Urinary bladder (tissue), 4 donors: ENCODE results near the gene SUN2. TPM values are rescaled to one million over a fixed set of nuclear protein-coding genes. Genes with fewer than 3 reads are reported as not detected.

Source experiments
- DNase-seq: peaks from one replicate; pipeline ENCODE4 v3.0.0-alpha.2; 2015; ENCODE audit errors: extremely low spot score
- H3K27ac ChIP-seq: one replicate; pipeline ENCODE4 v1.5.1; 2013; ENCODE audit warnings: low read depth, mild to moderate bottlenecking, moderate library complexity
- H3K36me3 ChIP-seq: one replicate; pipeline ENCODE4 v1.6.1; 2013; ENCODE audit warnings: mild to moderate bottlenecking, moderate library complexity; ENCODE audit not compliant: insufficient read depth
- H3K4me1 ChIP-seq: one replicate; pipeline ENCODE4 v1.6.1; 2013; ENCODE audit warnings: mild to moderate bottlenecking, moderate library complexity; ENCODE audit not compliant: insufficient read depth
- H3K4me3 ChIP-seq: one replicate; pipeline ENCODE4 v1.5.1; 2013; ENCODE audit warnings: low read depth, low read length
- WGBS: extraction: QIAGEN DNeasy Blood & Tissue Kit; methylation state at CpG from one replicate; pipeline ENCODE4 v1.1.7; 2013; 5-methylcytosine and 5-hydroxymethylcytosine counted together
- polyA plus RNA-seq: library from polyadenylated mRNA; stranded (reverse); fragments of 200-250 nt; gene quantifications from one replicate; pipeline ENCODE4 v1.2.3, GENCODE V29; 2013
- total RNA-seq: library from RNA; depleted of rRNA; stranded (reverse); fragments of >200 nt; gene quantifications from one replicate; pipeline ENCODE4 v1.2.3, GENCODE V29; 2014
- donor health status: healthy with polysubstance abuse.
- donor health status: healthy.

The SUN2 gene
- total and polyA plus RNA-seq, 2 donors, result 59.7 to 271 TPM

DNA sequence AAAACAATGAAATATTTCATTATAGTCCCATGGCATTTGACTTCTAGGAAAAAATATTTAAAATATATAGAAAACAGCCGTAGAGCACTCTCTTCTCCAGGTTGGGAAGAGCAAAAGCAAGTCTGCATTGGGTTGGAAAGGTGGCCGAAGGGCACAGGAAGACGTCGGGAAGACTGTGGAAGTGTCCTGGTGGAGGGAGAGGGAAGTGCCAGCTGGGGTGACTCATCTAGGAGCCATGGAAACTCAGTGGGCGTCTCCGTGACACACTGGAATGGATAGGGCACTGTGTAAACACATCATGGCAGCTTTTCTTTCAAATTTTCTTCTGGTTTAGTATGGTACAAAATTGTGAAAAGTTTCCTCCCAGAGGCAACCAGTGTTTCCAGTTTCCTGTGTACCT, 37.4 kb downstream of the SUN2 start:
- Histone ChIP-seq H3K27ac (no peak overlapping the region), H3K4me3 (no peak overlapping the region), H3K36me3 (no peaks in the 10 kb centered on the region), H3K4me1 (no peaks in the 10 kb centered on the region)
- 35% methylated on average over 6 of the region's 6 CpGs for WGBS
- no peak for DNase-seq

DNA sequence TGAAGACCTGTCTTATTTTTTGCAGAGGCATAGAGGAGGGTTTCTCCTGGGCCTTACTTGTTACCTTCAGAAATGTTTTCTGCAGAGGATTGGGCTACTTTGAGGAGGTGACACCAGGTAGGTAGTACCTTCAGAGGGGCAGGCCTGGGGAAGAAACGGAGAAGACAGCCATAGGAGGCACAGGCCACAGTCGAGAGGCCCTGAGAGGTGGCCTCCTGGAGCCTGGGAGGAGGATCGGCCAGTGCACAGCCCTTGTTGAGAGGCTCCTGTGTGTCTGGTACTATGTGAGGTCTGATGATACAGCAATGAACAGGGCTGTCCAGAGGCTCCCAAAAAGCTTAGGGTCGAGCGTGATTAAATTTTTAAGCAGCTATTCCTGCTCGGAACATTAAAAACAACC, 38.6 kb downstream of the SUN2 start:
- 86% methylated on average over 6 of the region's 6 CpGs for WGBS
- Histone ChIP-seq H3K36me3 (no peaks in the 10 kb centered on the region), H3K4me1 (no peaks in the 10 kb centered on the region), H3K4me3 (no peak overlapping the region), H3K27ac (no peak overlapping the region)
- DNase-seq, result no peak

DNA sequence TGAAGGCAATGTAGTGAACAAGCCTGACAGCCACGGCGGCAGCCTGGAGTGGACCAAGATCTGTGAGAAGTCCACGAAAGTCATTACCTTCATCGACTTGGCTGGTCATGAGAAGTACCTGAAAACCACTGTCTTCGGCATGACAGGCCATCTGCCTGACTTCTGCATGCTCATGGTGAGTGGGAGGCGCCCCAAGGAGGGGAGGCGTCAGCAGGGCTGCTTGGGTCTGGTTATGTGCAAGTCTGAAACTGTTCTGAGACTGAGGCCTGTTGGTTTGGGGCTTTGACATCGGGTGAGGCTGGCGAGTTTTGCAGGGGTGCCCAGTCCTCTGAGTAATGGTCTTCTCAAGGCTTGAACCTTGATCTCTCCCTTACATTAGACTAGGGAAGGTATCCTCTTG, 39.0 kb downstream of the SUN2 start:
- no peaks in the 10 kb centered on the region for H3K36me3 ChIP-seq
- WGBS, result 91% methylated on average over 9 of the region's 9 CpGs
- H3K4me1 ChIP-seq, result no peaks in the 10 kb centered on the region

DNA sequence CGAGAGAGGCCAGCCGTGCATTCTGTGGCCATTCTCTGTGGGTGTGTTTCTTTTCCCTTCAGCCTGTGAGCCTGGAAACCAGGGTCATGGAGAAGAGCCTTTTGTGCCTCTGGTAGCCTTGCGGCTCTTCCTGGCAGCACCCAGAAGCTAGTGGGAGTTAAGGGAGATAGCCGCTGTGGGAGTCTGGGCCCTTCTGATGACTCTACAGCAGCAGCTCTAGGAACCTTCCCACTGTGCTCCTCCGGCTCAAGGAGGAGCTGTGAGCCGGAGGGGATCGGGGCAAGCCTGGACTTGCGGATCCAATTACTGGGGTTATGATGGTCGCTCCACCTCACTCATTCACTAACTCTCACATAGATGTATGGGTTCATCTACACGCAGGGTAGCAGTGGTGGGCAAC, 39.5 kb downstream of the SUN2 start:
- WGBS, result 93% methylated on average over 10 of the region's 10 CpGs
- H3K36me3 ChIP-seq, result no peaks in the 10 kb centered on the region
- no peak for DNase-seq
- H3K4me3 ChIP-seq, result no peak overlapping the region
- no peak overlapping the region for H3K27ac ChIP-seq
- H3K4me1 ChIP-seq, result no peaks in the 10 kb centered on the region

More for the DNA sequence above, 39.0 kb downstream of the SUN2 start:
- Histone ChIP-seq H3K27ac (no peak overlapping the region), H3K4me3 (no peak overlapping the region)
- no peak for DNase-seq

DNA sequence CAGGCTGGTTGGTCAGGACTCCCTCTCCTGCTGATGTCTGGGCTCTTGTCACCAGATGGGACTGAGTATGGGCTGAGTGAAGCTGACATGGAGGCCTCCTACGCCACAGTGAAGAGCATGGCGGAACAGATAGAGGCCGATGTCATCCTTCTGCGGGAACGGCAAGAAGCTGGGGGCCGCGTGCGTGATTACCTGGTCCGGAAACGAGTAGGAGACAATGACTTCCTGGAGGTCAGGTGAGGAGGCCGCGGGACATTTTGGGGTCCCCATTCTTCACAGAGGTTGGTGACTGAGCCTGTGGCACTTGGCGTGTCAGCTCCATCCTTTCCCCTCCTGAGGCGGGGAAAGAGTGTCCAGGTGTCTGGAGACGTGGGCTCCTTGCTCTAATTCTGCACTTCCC, 39.9 kb downstream of the SUN2 start:
- Histone ChIP-seq H3K36me3 (no peaks in the 10 kb centered on the region), H3K4me1 (no peaks in the 10 kb centered on the region), H3K27ac (no peak overlapping the region), H3K4me3 (no peak overlapping the region)
- 96% methylated on average over 15 of the region's 15 CpGs for WGBS
- DNase-seq, result no peak

DNA sequence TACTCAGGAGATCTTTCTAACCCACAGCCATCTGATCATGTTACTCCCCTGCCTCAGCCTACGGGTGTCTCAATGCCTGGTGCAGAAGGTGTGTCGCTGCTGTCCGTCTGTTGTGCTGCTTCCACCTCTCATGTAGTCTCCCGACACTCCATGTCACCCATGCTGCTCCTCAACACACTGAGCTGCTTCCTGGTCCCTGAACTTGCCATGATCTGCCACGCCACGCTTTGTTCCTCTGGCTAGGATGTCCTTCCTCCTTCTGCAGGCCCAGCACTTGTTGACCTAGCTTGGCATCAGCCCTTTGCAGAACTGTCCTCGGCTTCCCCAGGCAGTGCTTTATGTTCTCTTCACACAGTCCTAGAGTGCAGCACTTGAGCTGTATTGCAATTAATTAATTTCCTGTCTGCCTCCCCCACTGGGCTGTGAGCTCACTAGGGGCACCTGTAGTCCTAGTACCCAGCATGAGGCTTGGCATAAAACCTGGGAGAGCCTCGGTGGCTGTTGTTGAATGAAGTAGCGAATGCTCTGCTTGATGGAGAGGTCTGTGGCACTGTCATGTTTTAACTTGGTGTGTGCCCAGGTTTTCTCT, 40.5 kb downstream of the SUN2 start:
- H3K4me1 ChIP-seq, result no peaks in the 10 kb centered on the region
- DNase-seq, result no peak
- H3K27ac ChIP-seq, result no peak overlapping the region
- H3K36me3 ChIP-seq, result no peaks in the 10 kb centered on the region
- H3K4me3 ChIP-seq, result no peak overlapping the region
- WGBS, result 84% methylated on average over 9 of the region's 9 CpGs

DNA sequence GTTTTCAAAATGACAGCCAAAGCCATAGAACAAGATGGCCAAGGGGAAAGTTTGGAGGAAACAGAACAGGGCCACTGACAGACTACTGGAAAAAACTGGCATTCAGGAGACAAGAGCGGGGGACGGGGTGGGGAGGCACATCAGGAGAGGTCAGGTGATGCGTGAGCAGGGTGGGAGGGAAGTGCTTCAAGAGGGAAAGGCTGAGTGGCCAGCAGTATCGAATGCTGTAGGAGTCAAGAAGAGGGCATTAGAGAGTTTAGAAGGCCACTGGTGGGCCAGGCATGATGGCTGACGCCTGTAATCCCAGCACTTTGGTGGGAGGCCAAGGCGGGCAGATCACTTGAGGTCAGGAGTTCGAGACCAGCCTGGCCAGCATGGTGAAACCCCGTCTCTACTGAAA, 41.9 kb downstream of the SUN2 start:
- H3K27ac ChIP-seq, result no peak overlapping the region
- no peaks in the 10 kb centered on the region for H3K36me3 ChIP-seq
- WGBS, result 89% methylated on average over 8 of the region's 8 CpGs

DNA sequence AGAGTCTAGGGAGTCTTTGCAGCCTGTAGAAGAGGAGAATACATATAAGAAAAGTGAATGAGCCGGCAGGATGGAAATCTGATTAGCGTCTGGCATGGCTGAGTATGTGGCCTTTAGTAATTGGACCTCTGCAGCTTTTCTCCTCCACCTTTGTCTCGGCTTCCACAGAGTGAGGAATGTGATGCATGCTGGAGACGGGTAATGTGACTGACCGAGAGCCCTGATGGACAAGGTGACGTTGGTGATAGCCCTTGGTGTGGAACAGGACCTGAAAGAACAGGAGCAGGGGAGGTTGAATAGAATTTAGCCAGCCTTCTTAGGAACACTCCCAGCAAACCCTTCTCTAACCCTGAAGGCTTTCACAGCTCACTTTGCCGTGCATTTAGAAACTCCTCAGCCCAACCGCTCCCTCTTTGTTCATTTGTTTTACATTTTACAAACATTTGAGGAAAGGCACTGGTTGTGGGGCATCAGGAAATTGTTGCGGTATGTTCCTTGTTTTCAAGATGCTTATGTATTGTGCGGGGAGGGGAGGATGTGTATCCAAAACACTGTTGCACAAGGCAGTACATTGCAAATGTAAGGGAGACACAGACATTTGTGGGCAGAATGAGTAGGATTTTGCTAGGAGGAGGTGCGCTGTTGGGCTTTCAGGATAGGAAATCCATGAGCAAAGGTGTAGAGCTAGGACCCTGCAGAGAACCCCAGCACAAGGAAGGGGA, 43.2 kb downstream of the SUN2 start:
- Histone ChIP-seq H3K4me3 (no peak overlapping the region), H3K4me1 (peaks cover 4% of the 10 kb centered on the region), H3K36me3 (no peaks in the 10 kb centered on the region), H3K27ac (no peak overlapping the region)
- 85% methylated on average over 11 of the region's 11 CpGs for WGBS
- no peak for DNase-seq

More for the DNA sequence above, 41.9 kb downstream of the SUN2 start:
- no peak for DNase-seq
- Histone ChIP-seq H3K4me3 (no peak overlapping the region), H3K4me1 (no peaks in the 10 kb centered on the region)

DNA sequence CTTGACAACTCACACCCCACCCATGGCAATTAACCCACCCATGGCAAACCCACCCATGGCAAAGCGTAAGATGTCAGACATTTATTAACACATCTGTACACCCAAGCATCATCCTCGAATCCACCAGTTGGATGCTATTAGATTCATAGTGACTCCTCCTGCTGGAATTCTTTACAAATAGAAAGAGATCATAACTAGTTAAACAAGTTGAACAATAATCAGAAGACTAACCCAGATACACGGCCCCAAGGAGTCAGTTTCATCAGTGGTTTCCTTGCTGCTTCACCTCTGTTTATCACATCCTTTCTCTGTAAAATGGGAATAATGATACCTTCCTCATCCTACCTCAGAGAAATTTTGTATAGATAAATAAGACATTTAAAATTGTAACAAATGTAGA, 44.9 kb downstream of the SUN2 start:
- no peaks in the 10 kb centered on the region for H3K36me3 ChIP-seq
- H3K4me3 ChIP-seq, result no peak overlapping the region
- WGBS, result 84% methylated on average over 3 of the region's 3 CpGs
- no peak for DNase-seq
- peaks cover 4% of the 10 kb centered on the region for H3K4me1 ChIP-seq
- no peak overlapping the region for H3K27ac ChIP-seq

DNA sequence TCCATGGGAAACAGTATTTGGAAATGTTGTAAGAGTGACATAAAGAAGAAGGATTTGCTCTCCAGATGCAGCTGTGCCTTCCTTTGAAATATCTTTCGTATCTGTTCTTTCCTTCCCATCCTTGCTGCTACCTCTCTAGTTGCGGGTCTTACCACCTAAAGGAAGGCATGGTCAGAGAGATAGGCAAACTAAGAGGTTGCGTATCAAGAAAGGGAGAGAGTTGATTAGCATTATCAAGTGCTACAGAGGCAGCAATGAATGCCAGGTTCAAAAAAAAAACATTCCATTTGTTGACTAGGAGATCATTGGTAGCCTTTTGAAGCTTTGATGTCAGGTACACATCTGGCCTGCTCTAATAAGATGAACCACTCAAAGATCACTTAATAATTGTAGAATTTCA, 45.4 kb downstream of the SUN2 start:
- Histone ChIP-seq H3K36me3 (no peaks in the 10 kb centered on the region), H3K4me3 (no peak overlapping the region), H3K27ac (no peak overlapping the region), H3K4me1 (peaks cover 4% of the 10 kb centered on the region)
- no peak for DNase-seq
- 92% methylated on average over 3 of the region's 3 CpGs for WGBS

DNA sequence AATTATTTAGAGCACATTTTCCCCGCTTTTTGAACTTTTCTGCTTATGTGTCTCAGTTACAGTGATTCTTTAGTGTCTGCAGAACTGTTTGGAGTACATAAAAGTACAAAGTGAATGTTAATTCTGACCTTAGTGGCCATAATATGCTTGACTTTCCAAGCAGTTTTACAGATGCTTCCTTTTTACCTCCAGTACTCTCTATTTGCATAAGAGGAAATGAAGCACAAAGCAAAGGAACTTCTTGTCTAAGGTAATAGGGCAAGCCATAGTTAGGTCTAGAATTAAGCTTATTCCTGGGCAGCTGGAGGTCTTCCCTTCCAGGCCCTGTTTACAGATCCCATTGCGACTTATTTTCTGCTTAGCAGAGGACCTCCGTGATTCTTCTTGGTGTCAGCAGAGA, 46.5 kb downstream of the SUN2 start:
- peaks cover 4% of the 10 kb centered on the region for H3K4me1 ChIP-seq
- 84% methylated on average over 3 of the region's 3 CpGs for WGBS

DNA sequence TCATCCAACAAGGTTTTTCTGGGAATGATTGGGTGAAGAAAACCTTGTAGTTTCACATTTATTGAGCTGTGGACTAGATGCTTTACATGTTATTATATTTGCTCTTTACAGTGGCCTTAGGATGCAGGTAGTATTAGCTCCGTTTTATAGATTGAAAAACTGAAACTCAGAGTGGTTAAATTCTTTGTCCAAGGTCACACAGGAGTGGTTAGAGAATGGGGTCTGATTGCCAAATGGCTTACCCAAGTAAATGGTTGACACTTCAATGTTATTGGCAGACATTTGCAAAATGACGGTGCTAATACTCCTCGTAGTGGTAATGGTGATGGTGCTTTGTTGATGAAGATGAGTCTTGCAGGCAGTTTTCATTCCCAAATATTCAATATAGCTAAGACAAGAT, 47.8 kb downstream of the SUN2 start:
- 88% methylated on average over 3 of the region's 3 CpGs for WGBS
- Histone ChIP-seq H3K36me3 (no peaks in the 10 kb centered on the region), H3K27ac (no peak overlapping the region), H3K4me3 (no peak overlapping the region), H3K4me1 (peaks cover 4% of the 10 kb centered on the region)
- DNase-seq, result no peak

More for the DNA sequence above, 46.5 kb downstream of the SUN2 start:
- H3K36me3 ChIP-seq, result no peaks in the 10 kb centered on the region
- H3K4me3 ChIP-seq, result no peak overlapping the region
- no peak overlapping the region for H3K27ac ChIP-seq
- DNase-seq, result no peak

DNA sequence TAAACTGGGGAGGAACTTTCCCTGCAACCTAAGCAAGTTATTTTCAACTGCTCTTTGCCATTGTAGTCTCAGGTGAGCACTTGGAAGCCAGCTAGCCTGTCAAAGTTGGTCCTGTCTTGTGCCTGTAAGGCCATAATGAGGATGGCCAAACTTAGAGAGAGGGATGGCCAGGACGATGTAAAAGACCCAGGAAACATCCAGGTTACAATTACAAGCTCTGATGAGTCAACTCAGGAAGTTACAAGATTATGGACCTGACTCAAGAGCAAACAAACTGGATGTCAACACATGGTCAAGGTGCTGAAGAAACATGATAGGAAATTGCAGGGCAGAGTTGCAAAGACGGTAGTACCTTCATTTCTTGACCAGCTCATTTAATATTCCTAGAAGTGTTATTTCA, 48.5 kb downstream of the SUN2 start:
- H3K4me1 ChIP-seq, result peaks cover 4% of the 10 kb centered on the region

DNA sequence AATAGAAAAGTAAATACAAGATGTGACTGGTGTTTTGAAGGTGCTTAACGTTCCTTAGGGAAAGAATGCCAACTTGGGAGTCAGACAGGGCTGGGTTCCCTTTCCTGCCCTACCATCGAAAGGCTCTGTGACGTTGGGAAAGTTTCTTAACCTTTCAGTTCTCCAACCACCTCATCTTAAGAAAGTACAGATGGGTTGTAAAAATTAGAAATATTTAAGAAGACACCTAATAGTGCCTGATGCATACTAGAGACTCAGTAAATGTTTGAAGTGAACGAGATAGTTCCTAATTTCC, 49.0 kb downstream of the SUN2 start:
- DNase-seq, result no peak

More for the DNA sequence above, 48.5 kb downstream of the SUN2 start:
- no peak for DNase-seq
- no peak overlapping the region for H3K4me3 ChIP-seq
- 45% methylated on average over 2 of the region's 2 CpGs for WGBS
- H3K27ac ChIP-seq, result no peak overlapping the region
- H3K36me3 ChIP-seq, result no peaks in the 10 kb centered on the region

More for the DNA sequence above, 49.0 kb downstream of the SUN2 start:
- peak overlapping the region; percentile 92 for H3K27ac ChIP-seq
- H3K4me1 ChIP-seq, result peaks cover 4% of the 10 kb centered on the region
- H3K4me3 ChIP-seq, result peak overlapping the region; percentile 82
- H3K36me3 ChIP-seq, result no peaks in the 10 kb centered on the region
- WGBS, result 2% methylated on average over 4 of the region's 4 CpGs
